GM19395 (cell line): ENCODE results near the gene MVB12A.
A peak's percentile ranks its signal among the peaks of the same experiment; 100 is the strongest.

Experiments used
- ATAC-seq: cut with Tn5 transposase; IDR thresholded peaks from one replicate; pipeline ENCODE4 v1.9.1; 2021; ENCODE audit warnings: mild to moderate bottlenecking, moderate library complexity; ENCODE audit not compliant: unreplicated experiment

The MVB12A gene

GRCh38 chr19:17469481-17470067 lies 49.7 kb downstream of the MVB12A start:
- ATAC-seq = peak; percentile 65

GRCh38 chr19:17470068-17470841 lies 50.4 kb downstream of the MVB12A start, which contains the start of gene SLC27A1:
Gene SLC27A1, plus strand, starts transcription at chr19:17470524. Its CDS starts 17 bp downstream, at chr19:17470541.
- peak; percentile 81 for ATAC-seq

GRCh38 chr19:17471410-17472125 lies 51.7 kb downstream of the MVB12A start:
- no peak for ATAC-seq

- ATAC-seq = no peak
These were observed 53.2 kb downstream of the MVB12A start for GRCh38 chr19:17473041-17473440.
